IMR-90 (cell line): ENCODE data around the gene PCED1B.

Experiments
- CEBPB ChIP-seq: IDR thresholded peaks from 2 replicates; pipeline ENCODE4 v1.6.1; 2012; ENCODE audit warnings: low read depth, low read length, improper control_type of control experiment
- CHD1 ChIP-seq: IDR thresholded peaks from 2 replicates; pipeline ENCODE4 v1.6.1; 2012; ENCODE audit warnings: low read depth, low read length, improper control_type of control experiment
- CTCF ChIP-seq: conservative IDR thresholded peaks from 2 replicates; pipeline ENCODE4 v1.5.1; 2012; ENCODE audit warnings: mild to moderate bottlenecking, low read depth, low read length, improper control_type of control experiment
- POLR2A ChIP-seq: IDR thresholded peaks from 2 replicates; pipeline ENCODE4 v1.6.1; 2012; ENCODE audit warnings: mild to moderate bottlenecking, low read depth, low read length
- RAD21 ChIP-seq: IDR thresholded peaks from 2 replicates; pipeline ENCODE4 v1.6.1; 2012; ENCODE audit warnings: low read length, improper control_type of control experiment
- USF2 ChIP-seq: fragments of 150-350 bp; IDR thresholded peaks from 2 replicates; pipeline ENCODE4 v1.6.1; 2017; ENCODE audit warnings: mild to moderate bottlenecking, antibody characterized with exemption, low read length, low read depth

- TF ChIP-seq CTCF, result no peak
- no peak for TF ChIP-seq RAD21
- TF ChIP-seq CHD1, result no peak
- TF ChIP-seq POLR2A, result no peak
- no peak for TF ChIP-seq CEBPB
- no peak for TF ChIP-seq USF2
Measured at GRCh38 chr12:47141459-47141858, 62.0 kb downstream of the PCED1B start.
